Lower leg skin (tissue), 3 donors: ENCODE data around the gene SYT10.

ENCODE experiments used
- CTCF ChIP-seq, 3 donors: fragments of 450-650 bp; IDR thresholded peaks; one replicate each; pipeline ENCODE4 v1.5.1; 2016; ENCODE audit warnings: antibody characterized with exemption in 3 of 3, mild to moderate bottlenecking in 3 of 3, moderate library complexity in 2 of 3
- POLR2A ChIP-seq, 2 donors: fragments of 450-650 bp; IDR thresholded peaks; one replicate each; pipeline ENCODE4 v1.6.1; 2016 to 2017; ENCODE audit warnings: antibody characterized with exemption in 2 of 2, mild to moderate bottlenecking in 1 of 2, moderate library complexity in 1 of 2

GRCh38 chr12:33429468-33429867 is 10.2 kb downstream of the SYT10 start:
- TF ChIP-seq CTCF (IDR thresholded peaks at IDR 0.05) (no peak), POLR2A (IDR thresholded peaks at IDR 0.05) (no peak)
